IMR-90 (cell line): ENCODE results near the gene C2CD4C. TPM values are rescaled to one million over a fixed set of nuclear protein-coding genes. Genes with fewer than 3 reads are reported as not detected.

ENCODE experiments used
- ATAC-seq: fragments of 200-7000 bp; cut with Tn5 transposase; 2 replicates; pipeline ENCODE4 v1.9.1; 2020; ENCODE audit warnings: low read depth, mild to moderate bottlenecking, moderate library complexity
- BruUV-seq: library from RNA; stranded (reverse); fragments of 400-500 nt; replicated peaks from 2 replicates; lab custom pipeline; 2021; lab: Mats Ljungman, UMichigan
- CTCF ChIA-PET: fragments of 300-600 bp; formaldehyde crosslinking; extraction: SDS; loops from one replicate; lab custom pipeline; 2021; ENCODE audit warnings: antibody characterized with exemption; lab: Yijun Ruan, JAX
- POLR2A ChIA-PET: fragments of 300-600 bp; sonication (Branson Sonifier 250); formaldehyde crosslinking; loops from one replicate; lab custom pipeline; 2022; ENCODE audit warnings: antibody characterized with exemption; ENCODE audit not compliant: unreplicated experiment; lab: Charles Lee
- DNase-seq: peaks from one replicate; pipeline ENCODE4 v3.0.0; 2013
- H2AFZ ChIP-seq: replicated peaks from 2 replicates; pipeline ENCODE3; 2013; ENCODE audit warnings: low read length, mild to moderate bottlenecking; ENCODE audit not compliant: poor library complexity
- H2AK5ac ChIP-seq: 2 replicates; pipeline ENCODE4 v1.6.1; 2013; ENCODE audit warnings: low read depth, low read length, inconsistent platforms
- H2AK9ac ChIP-seq: replicated peaks from 2 replicates; pipeline ENCODE3; 2013; ENCODE audit warnings: mild to moderate bottlenecking, low read depth, low read length, moderate library complexity; ENCODE audit not compliant: poor library complexity
- H2BK120ac ChIP-seq: 2 replicates; pipeline ENCODE4 v1.6.1; 2013; ENCODE audit warnings: low read depth, low read length, inconsistent platforms
- H2BK15ac ChIP-seq: 3 replicates; pipeline ENCODE4 v1.6.1; 2013; ENCODE audit warnings: low read depth, low read length, inconsistent platforms
- H2BK20ac ChIP-seq: 2 replicates; pipeline ENCODE4 v1.6.1; 2013; ENCODE audit warnings: low read depth, mild to moderate bottlenecking, inconsistent platforms, low read length, moderate library complexity
- H2BK5ac ChIP-seq: 2 replicates; pipeline ENCODE4 v1.6.1; 2013; ENCODE audit warnings: mild to moderate bottlenecking, low read depth, low read length, inconsistent platforms; ENCODE audit not compliant: poor library complexity, severe bottlenecking
- H3K14ac ChIP-seq: replicated peaks from 2 replicates; pipeline ENCODE4 v1.6.1; 2013; ENCODE audit warnings: low read depth, low read length, inconsistent platforms
- H3K18ac ChIP-seq: 2 replicates; pipeline ENCODE4 v1.6.1; 2013; ENCODE audit warnings: low read depth, low read length, control low read depth
- H3K23ac ChIP-seq: 2 replicates; pipeline ENCODE4 v1.6.1; 2013; ENCODE audit warnings: low read depth, low read length, inconsistent platforms
- H3K27ac ChIP-seq: 2 replicates; pipeline ENCODE4 v1.5.1; 2013; ENCODE audit warnings: mild to moderate bottlenecking, control low read depth, low read length; ENCODE audit not compliant: insufficient read depth
- H3K27me3 ChIP-seq: 2 replicates; pipeline ENCODE4 v1.6.1; 2013; ENCODE audit warnings: low read length; ENCODE audit not compliant: control insufficient read depth, insufficient read depth
- H3K36me3 ChIP-seq: 2 replicates; pipeline ENCODE4 v1.6.1; 2013; ENCODE audit warnings: low read length, mixed read lengths; ENCODE audit not compliant: control insufficient read depth, insufficient read depth
- H3K4ac ChIP-seq: 2 replicates; pipeline ENCODE4 v1.6.1; 2013; ENCODE audit warnings: low read depth, low read length, inconsistent platforms
- H3K4me1 ChIP-seq: 2 replicates; pipeline ENCODE4 v1.6.1; 2013; ENCODE audit warnings: low read length, mixed read lengths; ENCODE audit not compliant: control insufficient read depth, insufficient read depth
- H3K4me2 ChIP-seq: 2 replicates; pipeline ENCODE4 v1.6.1; 2013; ENCODE audit warnings: low read depth, mild to moderate bottlenecking, control low read depth, low read length, moderate library complexity
- H3K4me3 ChIP-seq: 2 replicates; pipeline ENCODE4 v1.5.1; 2013; ENCODE audit warnings: low read depth, mild to moderate bottlenecking, control low read depth, low read length, moderate library complexity; ENCODE audit not compliant: insufficient read depth
- H3K56ac ChIP-seq: 2 replicates; pipeline ENCODE4 v1.6.1; 2013; ENCODE audit warnings: low read length, inconsistent platforms; ENCODE audit not compliant: insufficient read depth; ENCODE audit errors: extremely low read depth
- H3K79me1 ChIP-seq, 2 experiments: 2 replicates each; pipeline ENCODE4 v1.6.1; 2013; ENCODE audit warnings: low read length in 2 of 2, inconsistent platforms in 1 of 2, low read depth in 1 of 2
- H3K9ac ChIP-seq: 2 replicates; pipeline ENCODE4 v1.6.1; 2013; ENCODE audit warnings: low read depth, low read length, control low read depth
- H3K9me1 ChIP-seq: 2 replicates; pipeline ENCODE4 v1.6.1; 2013; ENCODE audit warnings: low read length, inconsistent platforms; ENCODE audit not compliant: insufficient read depth
- H3K9me3 ChIP-seq: 2 replicates; pipeline ENCODE4 v1.6.1; 2013; ENCODE audit warnings: low read length; ENCODE audit not compliant: control insufficient read depth, insufficient read depth
- H4K20me1 ChIP-seq: 2 replicates; pipeline ENCODE4 v1.6.1; 2013; ENCODE audit warnings: low read length, inconsistent platforms; ENCODE audit not compliant: insufficient read depth
- H4K5ac ChIP-seq: 2 replicates; pipeline ENCODE4 v1.6.1; 2013; ENCODE audit warnings: mild to moderate bottlenecking, low read depth, low read length, control low read depth
- H4K8ac ChIP-seq, 2 experiments: 2 replicates each; pipeline ENCODE4 v1.6.1; 2013; ENCODE audit warnings: low read depth in 2 of 2, low read length in 2 of 2, control low read depth in 1 of 2, inconsistent platforms in 1 of 2
- H4K91ac ChIP-seq: 2 replicates; pipeline ENCODE4 v1.6.1; 2013; ENCODE audit warnings: low read depth, low read length, inconsistent platforms; ENCODE audit not compliant: insufficient read depth
- BHLHE40 ChIP-seq: fragments of 150-350 bp; IDR thresholded peaks from 2 replicates; pipeline ENCODE4 v1.6.1; 2016; ENCODE audit warnings: mild to moderate bottlenecking, low read depth, low read length
- CEBPB ChIP-seq: IDR thresholded peaks from 2 replicates; pipeline ENCODE4 v1.6.1; 2012; ENCODE audit warnings: low read depth, low read length, improper control_type of control experiment
- MAFK ChIP-seq: IDR thresholded peaks from 2 replicates; pipeline ENCODE4 v1.6.1; 2012; ENCODE audit warnings: low read depth, low read length, improper control_type of control experiment
- MAZ ChIP-seq: IDR thresholded peaks from 2 replicates; pipeline ENCODE4 v1.6.1; 2012; ENCODE audit warnings: low read depth, mild to moderate bottlenecking, low read length, improper control_type of control experiment, moderate library complexity, borderline replicate concordance
- MXI1 ChIP-seq: IDR thresholded peaks from 2 replicates; pipeline ENCODE4 v1.6.1; 2012; ENCODE audit warnings: low read depth, mild to moderate bottlenecking, low read length, moderate library complexity, borderline replicate concordance
- POLR2A ChIP-seq: IDR thresholded peaks from 2 replicates; pipeline ENCODE4 v1.6.1; 2012; ENCODE audit warnings: mild to moderate bottlenecking, low read depth, low read length
- RAD21 ChIP-seq: IDR thresholded peaks from 2 replicates; pipeline ENCODE4 v1.6.1; 2012; ENCODE audit warnings: low read length, improper control_type of control experiment
- RCOR1 ChIP-seq: IDR thresholded peaks from 2 replicates; pipeline ENCODE4 v1.6.1; 2012; ENCODE audit warnings: mild to moderate bottlenecking, low read length, improper control_type of control experiment; ENCODE audit not compliant: insufficient replicate concordance
- WGBS, 2 experiments: methylation state at CpG; one replicate each; pipeline versions ENCODE4 v1.1.5 to v1.1.7; 2013; ENCODE audit warnings: missing lambda C conversion rate in 2 of 2; ENCODE audit not compliant: insufficient read length in 1 of 2; ENCODE audit errors: extremely low coverage in 2 of 2; 5-methylcytosine and 5-hydroxymethylcytosine counted together
- dilution Hi-C: fragments of 300-500 bp; cut with HindIII; formaldehyde crosslinking; loops from one replicate; pipeline ENCODE4 v1.14.3; 2018; ENCODE audit warnings: low sequenced_read_pairs; ENCODE audit not compliant: unreplicated experiment
- in situ Hi-C: fragments of 300-500 bp; cut with MboI; formaldehyde crosslinking; loops from 3 replicates; pipeline ENCODE4 v1.14.3; 2019; ENCODE audit warnings: low sequenced_read_pairs, inconsistent platforms, mixed read lengths
- intact Hi-C: fragments of 100-400 bp; cut with micrococcal nuclease; formaldehyde crosslinking; loops from 2 replicates; pipeline ENCODE4 v1.10.0; 2022
- polyA plus RNA-seq, 3 experiments: library from polyadenylated mRNA; depleted of rRNA; stranded (reverse); fragments of >200 nt; gene quantifications; 2 replicates each; pipeline ENCODE4 v1.2.3, GENCODE V29; 2012; ENCODE audit warnings: low replicate concordance in 1 of 3
- total RNA-seq: library from RNA; depleted of rRNA; stranded (reverse); fragments of >200 nt; gene quantifications from 2 replicates; pipeline ENCODE4 v1.2.3, GENCODE V29; 2012
- TF ChIP-seq, protein P1 (sequence below): fragments of 150-350 bp; IDR thresholded peaks from 2 replicates; pipeline ENCODE4 v1.6.1; 2017; ENCODE audit warnings: mild to moderate bottlenecking, antibody characterized with exemption, low read length, low read depth
- TF ChIP-seq, protein P2 (sequence below): conservative IDR thresholded peaks from 2 replicates; pipeline ENCODE4 v1.5.1; 2012; ENCODE audit warnings: mild to moderate bottlenecking, low read depth, low read length, improper control_type of control experiment
- TF ChIP-seq, protein P3 (sequence below): fragments of 150-350 bp; IDR thresholded peaks from 2 replicates; pipeline ENCODE4 v1.6.1; 2016; ENCODE audit warnings: low read depth, mild to moderate bottlenecking, low read length, moderate library complexity, borderline replicate concordance

Gene C2CD4C
- total and polyA plus RNA-seq, 2 of the 4 experiments (the other 2 are of a cell fraction): under 0.01 to 0.07 TPM

DNA sequence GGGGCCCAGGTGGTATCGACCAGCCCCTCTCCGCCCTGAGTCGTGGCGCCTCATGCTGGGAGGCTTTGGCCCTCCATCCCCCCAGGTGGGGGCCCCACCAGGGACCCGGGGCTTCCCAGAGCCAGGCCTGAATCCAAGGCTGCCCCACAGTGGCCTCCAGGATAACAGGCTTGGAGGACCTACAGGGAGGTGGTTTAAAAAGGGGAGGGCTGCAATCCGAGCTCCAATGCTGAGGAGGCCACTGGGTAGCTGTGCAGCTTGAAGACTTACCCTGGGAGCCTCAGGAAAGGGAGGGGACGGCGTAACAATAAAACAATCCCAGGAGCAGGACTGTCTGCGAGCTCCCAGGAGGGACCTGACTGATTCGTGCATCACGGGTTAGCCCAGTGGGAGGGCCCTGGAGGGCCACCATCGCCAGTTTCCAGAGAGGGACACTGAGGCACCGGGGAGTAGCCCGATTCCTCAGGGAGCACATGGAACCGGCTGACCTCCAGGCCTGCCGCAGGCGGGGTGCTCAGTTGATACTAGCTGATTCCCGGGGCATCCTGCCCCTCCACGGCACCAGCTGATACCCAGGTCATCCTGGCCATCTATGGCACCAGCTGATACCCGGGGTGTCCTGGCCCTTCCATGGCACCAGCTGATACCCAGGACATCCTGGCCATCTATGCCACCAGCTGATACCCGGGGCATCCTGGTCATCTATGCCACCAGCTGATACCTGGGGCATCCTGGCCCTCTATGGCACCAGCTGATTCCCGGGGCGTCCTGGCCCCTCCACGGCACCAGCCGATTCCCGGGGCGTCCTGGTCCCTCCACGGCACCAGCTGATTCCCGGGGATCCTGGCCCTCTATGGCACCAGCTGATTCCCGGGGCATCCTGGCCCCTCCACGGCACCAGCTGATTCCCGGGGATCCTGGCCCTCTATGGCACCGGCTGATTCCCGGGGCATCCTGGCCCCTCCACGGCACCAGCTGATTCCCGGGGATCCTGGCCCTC is 3.7 kb upstream of the C2CD4C start:
- Histone ChIP-seq H3K27ac (no peak overlapping the region), H4K91ac (no peak overlapping the region), H2BK120ac (no peak overlapping the region), H3K4me3 (no peak overlapping the region), H2BK5ac (no peak overlapping the region), H3K9me3 (no peaks in the 10 kb centered on the region), H3K4ac (no peak overlapping the region), H3K79me1 (no peaks in the 10 kb centered on the region), H3K23ac (no peak overlapping the region), H3K36me3 (no peaks in the 10 kb centered on the region), H4K8ac (no peak overlapping the region), H3K27me3 (peaks cover 46% of the 10 kb centered on the region), H2AFZ (no peak overlapping the region), H2BK15ac (no peak overlapping the region), H3K56ac (no peak overlapping the region), H3K4me1 (no peaks in the 10 kb centered on the region), H3K14ac (no peak overlapping the region), H2AK9ac (no peak overlapping the region), H3K18ac (no peak overlapping the region), H2BK20ac (no peak overlapping the region), H3K4me2 (no peak overlapping the region), H4K20me1 (no peaks in the 10 kb centered on the region), H3K9me1 (no peaks in the 10 kb centered on the region), H4K5ac (no peak overlapping the region), H2AK5ac (no peak overlapping the region), H3K9ac (no peak overlapping the region)
- ChIA-PET CTCF (no interaction called here), POLR2A (no interaction called here)
- intact Hi-C loops: no loop called here
- TF ChIP-seq, protein P1, sequence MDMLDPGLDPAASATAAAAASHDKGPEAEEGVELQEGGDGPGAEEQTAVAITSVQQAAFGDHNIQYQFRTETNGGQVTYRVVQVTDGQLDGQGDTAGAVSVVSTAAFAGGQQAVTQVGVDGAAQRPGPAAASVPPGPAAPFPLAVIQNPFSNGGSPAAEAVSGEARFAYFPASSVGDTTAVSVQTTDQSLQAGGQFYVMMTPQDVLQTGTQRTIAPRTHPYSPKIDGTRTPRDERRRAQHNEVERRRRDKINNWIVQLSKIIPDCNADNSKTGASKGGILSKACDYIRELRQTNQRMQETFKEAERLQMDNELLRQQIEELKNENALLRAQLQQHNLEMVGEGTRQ: no peak
- TF ChIP-seq RCOR1 (no peak), MAZ (no peak), CEBPB (no peak), POLR2A (no peak), BHLHE40 (no peak), MXI1 (no peak), MAFK (no peak), RAD21 (no peak)
- TF ChIP-seq, protein P2, sequence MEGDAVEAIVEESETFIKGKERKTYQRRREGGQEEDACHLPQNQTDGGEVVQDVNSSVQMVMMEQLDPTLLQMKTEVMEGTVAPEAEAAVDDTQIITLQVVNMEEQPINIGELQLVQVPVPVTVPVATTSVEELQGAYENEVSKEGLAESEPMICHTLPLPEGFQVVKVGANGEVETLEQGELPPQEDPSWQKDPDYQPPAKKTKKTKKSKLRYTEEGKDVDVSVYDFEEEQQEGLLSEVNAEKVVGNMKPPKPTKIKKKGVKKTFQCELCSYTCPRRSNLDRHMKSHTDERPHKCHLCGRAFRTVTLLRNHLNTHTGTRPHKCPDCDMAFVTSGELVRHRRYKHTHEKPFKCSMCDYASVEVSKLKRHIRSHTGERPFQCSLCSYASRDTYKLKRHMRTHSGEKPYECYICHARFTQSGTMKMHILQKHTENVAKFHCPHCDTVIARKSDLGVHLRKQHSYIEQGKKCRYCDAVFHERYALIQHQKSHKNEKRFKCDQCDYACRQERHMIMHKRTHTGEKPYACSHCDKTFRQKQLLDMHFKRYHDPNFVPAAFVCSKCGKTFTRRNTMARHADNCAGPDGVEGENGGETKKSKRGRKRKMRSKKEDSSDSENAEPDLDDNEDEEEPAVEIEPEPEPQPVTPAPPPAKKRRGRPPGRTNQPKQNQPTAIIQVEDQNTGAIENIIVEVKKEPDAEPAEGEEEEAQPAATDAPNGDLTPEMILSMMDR: no peak
- TF ChIP-seq, protein P3, sequence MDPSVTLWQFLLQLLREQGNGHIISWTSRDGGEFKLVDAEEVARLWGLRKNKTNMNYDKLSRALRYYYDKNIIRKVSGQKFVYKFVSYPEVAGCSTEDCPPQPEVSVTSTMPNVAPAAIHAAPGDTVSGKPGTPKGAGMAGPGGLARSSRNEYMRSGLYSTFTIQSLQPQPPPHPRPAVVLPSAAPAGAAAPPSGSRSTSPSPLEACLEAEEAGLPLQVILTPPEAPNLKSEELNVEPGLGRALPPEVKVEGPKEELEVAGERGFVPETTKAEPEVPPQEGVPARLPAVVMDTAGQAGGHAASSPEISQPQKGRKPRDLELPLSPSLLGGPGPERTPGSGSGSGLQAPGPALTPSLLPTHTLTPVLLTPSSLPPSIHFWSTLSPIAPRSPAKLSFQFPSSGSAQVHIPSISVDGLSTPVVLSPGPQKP: no peak
- in situ Hi-C loops: no loop called here
- no TSS peak for BruUV-seq
- DNase-seq (no peak), ATAC-seq (no peak)
- dilution Hi-C loops: no loop called here
- 57% methylated on average over 5 of the region's 36 CpGs; no CpG with 5 or more reads in 1 of the 2 experiments for WGBS, 2 experiments
